HG02759 (cell line): ENCODE results near the gene UBE2U.
A peak's percentile ranks its signal among the peaks of the same experiment; 100 is the strongest.
"Not testable (repeated sequence)": the region's sequence is repeated elsewhere in the genome, so short reads cannot be mapped to it uniquely, and the experiment has no call there.

Experiments
- ATAC-seq: cut with Tn5 transposase; IDR thresholded peaks from one replicate; pipeline ENCODE4 v1.9.1; 2021; ENCODE audit warnings: mild to moderate bottlenecking, moderate library complexity; ENCODE audit not compliant: unreplicated experiment

The UBE2U gene

DNA sequence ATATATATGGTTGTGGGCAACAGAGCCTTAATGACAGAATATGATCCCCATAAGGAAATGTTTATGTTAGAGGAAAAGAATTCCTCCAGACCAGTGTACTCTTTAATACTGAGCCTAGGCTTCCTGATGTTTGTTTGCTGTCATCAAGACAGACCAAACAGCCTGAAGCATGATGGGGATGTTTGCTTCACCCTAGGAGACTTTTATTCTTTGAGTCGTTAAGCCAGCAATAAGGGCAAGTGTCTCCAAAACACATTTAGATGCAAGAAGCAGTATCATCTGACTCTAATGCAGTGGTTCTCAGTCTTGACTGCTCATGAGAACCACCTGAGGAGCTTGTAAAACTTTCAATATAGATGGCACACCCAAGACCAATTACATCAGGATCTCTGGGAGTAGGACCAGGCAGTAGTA lies 33.1 kb downstream of the UBE2U start:
- no peak for ATAC-seq

DNA sequence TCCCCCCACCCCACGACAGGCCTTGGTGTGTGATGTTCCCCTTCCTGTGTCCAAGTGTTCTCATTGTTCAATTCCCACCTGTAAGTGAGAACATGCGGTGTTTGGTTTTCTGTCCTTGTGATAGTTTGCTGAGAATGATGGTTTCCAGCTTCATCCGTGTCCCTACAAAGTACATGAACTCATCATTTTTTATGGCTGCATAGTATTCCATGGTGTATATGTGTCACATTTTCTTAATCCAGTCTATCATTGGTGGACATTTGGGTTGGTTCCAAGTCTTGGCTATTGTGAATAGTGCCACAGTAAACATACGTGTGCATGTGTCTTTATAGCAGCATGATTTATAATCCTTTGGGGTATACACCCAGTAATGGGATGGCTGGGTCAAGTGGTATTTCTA lies 36.1 kb downstream of the UBE2U start:
- ATAC-seq = not testable (repeated sequence)

DNA sequence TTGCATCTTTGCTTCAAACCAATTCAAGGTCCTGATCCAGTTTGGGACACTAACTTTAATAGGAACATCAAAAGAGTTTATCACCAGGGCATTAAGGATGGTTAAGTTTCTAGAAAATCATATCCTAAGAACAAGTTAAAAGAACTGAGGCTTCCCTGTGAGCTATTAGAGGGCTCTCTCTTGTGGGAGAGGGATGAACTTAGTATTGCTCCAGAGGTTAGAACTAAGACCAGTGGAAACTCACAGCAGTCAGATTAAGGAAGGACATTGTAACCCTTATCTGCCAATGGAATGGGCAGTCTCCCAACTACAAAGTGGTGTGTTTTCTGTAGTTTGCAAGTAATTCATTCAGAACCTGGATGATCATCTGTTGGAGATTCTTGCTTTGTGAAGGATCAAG lies 36.8 kb downstream of the UBE2U start:
- no peak for ATAC-seq

DNA sequence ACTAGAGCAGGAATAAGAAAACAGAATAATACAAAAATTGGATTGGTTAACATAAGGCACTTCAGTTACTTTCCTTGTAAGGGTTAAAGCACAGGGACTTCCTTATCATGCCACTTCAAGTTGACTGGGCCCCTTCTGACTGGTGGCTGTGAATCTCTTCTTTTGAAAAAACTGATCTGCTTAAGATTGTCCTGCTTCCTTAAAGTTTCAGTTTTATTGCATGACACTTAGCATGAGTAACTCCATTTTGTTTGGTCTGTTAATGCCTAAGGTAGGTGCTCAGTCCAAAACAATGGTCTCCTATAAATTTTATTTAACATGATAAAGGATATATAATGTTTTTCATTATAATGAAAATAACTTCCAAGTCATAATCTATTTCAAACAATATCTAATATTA lies 37.6 kb downstream of the UBE2U start:
- ATAC-seq = no peak

DNA sequence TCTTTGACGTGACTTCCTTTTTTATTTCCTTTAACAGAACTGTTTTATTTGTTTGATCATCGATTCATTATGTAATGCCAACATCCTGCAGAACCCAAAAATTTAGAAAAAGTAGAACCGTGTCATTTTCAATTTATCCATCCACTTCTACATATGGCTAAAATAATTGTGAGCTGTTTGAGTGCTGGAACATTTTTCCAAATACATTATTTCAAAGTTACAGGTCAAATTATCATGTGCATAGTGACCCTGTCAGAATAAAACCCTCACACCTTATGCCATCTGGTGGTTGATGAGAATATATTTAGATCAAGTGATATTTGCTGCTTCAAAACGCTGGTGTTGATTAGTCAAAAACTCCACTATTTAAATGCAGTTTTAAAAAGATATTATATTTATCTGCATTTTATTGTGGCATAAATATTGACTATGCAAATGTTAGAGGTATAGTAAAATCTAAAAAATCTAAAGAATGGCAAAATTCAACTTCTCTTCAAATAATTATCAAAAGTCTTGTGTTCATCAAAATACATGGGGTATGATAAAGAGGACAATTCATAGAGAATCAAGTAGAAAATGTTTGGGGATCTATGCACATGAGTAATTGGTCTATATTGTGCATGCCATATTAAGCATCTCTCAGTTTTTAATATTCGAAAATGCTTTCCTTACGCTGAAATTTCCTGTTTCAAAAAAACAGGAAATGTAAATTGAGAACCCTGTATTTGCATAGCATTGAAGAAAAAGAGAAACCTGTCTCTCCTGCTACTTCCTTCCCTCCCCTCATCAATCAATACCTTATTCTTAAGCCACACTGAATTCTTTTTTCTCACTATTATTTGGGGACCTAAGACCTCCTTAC lies 39.7 kb downstream of the UBE2U start:
- no peak for ATAC-seq

DNA sequence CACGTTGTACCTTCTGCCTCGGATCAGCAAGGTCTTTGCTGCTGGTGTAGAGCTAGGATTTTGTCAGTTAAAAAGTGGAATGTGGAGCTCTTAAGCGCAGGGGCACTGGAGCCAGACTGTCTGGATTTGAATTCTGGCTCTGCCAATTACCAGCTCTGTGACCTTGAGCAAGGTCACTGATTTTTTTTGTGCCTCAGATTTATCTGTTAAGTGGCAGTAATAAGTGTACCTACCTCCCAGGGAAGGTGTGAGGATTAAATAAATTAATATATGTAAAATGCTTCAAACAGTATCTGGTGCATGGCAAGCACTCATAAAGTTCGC lies 40.3 kb downstream of the UBE2U start:
- no peak for ATAC-seq

DNA sequence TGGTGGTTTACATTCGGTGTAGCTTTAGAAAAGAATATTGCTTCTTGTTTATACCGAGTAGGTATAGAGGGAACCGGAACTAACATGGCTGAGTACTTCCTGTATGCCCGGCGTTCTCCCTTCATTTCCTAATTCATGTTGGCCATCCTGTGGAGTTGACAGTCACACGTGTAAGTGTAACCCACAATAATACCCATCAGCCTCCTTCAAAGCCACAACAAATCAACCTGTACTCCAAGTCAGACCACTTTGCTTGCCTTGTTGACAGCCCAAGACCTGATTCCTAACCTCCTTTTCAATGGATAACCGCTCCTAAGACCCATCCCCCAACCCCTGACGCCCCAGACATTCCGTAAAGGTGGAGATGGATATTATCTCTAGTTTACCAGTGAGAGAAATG lies 42.1 kb downstream of the UBE2U start:
- ATAC-seq = no peak

DNA sequence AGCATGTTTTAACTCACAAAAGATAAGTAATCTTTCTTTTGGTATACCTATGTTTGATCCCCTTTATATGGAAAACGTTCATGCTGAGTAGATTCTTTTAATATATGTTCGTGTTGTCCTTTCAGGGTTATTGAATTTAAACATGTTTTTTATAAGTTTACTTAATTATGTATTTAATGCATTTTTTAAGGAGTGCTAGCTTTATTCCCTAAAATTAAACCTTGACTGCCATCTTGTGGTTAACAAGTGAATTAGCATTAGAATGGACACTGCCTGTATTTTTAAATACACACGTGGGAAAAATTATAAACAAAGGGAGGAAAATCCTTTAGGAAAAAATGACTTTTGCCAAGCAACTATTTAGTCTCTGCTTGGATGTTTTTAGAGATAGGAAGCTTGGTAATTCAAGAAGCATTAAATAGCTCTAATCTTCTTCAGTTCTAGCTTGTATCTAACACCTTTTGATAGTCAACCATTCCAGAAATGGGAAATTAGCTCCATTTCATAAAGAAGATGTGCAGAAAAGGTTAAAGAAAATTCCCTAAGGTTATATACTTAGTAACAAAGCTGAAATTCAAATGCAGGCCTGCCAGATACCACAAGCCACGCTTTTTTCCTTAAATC lies 43.0 kb downstream of the UBE2U start:
- ATAC-seq = no peak

DNA sequence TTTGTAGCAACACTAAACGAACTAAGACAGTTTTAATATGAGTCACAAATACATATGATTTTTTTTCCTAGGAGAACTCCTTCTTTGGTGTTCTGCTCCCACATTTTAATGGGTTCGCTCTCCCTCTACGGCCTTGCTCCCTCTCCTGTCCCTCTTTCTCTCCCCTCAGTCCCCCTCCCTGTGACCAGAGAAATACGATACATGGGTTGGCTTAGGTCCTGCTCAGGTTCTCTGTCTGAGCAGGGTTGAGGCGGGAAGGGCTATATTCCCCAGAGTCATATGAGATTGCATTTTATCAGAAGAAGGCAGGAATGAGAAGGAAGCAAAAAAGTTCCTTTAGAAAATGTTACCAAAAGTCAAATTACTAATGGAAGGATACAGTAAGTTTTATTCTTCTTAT lies 44.6 kb downstream of the UBE2U start:
- ATAC-seq = no peak

DNA sequence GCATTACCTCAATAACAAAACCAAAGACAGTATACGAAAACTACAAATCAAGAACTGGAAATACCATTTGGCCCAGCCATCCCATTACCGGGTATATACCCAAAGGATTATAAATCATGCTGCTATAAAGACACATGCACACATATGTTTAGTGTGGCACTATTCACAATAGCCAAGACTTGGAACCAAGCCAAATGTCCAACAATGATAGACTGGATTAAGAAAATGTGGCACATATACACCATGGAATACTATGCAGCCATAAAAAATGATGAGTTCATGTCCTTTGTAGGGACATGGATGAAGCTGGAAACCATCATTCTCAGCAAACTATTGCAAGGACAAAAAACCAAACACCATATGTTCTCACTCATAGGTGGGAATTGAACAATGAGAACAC lies 47.0 kb downstream of the UBE2U start:
- ATAC-seq = not testable (repeated sequence)

DNA sequence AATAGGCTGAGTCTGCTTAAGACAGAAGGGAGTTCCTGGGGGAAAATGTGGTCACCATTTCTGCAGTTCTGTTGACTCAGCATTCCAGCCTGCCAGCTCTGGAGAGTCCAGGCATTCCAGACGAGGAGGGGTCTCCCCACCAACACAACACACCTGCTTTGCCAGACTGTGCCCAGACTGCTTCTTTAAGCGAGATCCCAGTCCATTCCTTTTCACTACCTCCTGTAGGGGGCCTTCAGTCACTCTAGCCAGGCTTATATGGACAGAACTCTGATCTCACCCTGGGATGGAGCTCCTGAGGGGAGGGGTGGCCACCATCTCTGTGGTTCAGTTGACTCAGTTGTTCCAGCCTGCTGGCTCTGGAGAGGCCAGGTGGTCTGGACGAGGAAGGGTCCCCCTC lies 48.5 kb downstream of the UBE2U start:
- ATAC-seq = no peak

DNA sequence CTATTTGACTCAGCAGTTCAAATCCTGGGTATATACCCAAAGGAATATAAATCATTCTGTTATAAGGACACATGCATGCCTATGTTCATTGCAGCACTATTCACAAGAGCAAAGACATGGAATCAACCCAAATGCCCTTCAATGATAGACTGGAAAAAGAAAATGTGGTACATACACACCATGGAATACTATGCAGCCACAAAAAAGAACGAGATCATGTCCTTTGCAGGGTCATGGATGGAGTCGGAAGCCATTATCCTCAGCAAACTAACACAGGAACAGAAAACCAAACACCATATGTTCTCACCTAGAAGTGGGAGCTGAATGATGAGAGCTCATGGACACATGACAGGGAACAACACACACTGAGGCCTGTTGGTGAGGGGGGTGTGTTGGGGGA lies 53.8 kb downstream of the UBE2U start:
- not testable (repeated sequence) for ATAC-seq

DNA sequence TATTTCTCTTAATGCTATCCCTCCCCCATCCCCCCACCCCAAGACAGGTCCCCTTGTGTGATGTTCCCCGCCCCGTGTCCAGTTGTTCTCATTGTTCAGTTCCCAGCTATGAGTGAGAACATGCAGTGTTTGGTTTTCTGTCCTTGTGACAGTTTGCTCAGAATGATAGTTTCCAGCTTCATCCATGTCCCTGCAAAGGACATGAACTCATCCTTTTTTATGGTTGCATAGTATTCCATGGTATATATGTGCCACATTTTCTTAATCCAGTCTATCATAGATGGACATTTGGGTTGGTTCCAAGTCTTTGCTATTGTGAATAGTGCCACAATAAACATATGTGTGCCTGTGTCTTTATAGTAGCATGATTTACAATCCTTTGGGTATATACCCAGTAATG lies 55.0 kb downstream of the UBE2U start:
- ATAC-seq = not testable (repeated sequence)

DNA sequence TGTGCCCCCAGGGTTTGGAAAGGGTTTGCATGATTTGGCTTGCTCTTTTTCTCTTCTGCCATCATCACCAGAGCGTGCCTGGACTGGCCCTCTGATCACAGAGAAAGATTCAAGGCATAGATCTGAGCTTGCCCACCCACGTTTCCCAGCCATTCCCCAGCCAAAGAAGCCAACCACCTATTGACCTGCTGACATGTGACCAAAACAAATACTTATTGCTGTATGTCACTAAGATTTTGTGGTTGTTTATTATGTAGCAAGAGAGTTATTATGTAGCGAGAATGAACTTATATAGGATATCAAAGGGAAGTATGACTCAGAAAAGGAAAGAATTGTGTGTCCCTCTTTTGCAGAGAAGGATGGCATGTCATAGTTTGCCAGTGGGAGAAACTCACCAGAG lies 59.9 kb downstream of the UBE2U start:
- ATAC-seq = no peak

DNA sequence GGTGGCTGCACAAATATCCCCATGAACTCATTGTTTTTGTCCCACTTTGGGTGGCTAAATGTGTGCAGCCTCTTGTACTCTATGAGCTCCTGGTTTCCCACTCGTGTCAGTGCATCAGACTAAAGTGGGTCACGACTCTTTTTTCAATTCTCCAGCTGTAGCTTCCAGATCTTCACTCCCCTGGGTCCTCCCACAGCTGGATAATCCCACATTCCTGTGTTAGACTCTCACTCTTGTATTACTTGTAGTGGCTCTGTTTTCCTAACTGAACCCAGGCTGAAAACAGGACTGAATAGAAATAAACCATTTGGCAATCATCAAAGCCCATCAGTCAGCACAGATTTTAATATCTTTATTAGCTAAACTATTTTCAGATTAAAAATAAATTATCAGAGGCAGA lies 60.4 kb downstream of the UBE2U start:
- no peak for ATAC-seq

DNA sequence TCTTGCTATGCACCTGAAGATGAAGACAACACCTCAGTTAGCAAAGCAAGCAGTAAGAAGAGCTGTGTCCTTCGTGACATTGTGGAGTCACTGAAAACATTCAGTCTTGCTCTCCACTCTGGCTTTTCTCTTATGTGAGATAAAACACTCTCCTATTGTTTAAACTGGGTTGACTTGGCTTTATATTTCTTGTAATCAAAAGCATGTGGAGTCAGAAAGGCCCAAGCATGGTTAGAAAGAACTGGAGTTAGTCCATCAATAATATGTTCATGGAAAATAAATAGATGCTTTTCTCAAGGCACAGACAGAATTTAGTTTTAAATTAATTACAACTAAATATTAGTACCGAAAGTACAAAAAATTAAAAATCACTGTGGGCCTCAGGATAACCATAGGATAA lies 61.7 kb downstream of the UBE2U start:
- no peak for ATAC-seq

DNA sequence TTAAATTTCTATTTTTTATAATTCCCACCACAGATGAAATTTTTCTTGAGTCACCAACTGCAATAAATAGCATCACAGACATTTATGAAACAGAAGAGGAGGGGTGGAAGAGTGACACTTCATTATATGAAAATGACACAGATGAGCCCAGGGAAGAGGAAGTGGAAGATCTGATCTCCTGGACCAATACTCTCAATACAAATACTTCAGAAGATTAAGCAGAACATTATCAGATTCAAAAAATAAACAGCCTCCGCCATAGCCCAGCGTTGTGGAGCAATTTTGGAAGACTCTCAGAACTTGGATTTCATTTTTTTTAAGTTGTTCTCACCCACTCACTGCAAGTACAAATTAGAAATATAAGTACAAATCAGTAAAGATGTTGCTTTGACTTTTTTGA lies 63.6 kb downstream of the UBE2U start:
- no peak for ATAC-seq

DNA sequence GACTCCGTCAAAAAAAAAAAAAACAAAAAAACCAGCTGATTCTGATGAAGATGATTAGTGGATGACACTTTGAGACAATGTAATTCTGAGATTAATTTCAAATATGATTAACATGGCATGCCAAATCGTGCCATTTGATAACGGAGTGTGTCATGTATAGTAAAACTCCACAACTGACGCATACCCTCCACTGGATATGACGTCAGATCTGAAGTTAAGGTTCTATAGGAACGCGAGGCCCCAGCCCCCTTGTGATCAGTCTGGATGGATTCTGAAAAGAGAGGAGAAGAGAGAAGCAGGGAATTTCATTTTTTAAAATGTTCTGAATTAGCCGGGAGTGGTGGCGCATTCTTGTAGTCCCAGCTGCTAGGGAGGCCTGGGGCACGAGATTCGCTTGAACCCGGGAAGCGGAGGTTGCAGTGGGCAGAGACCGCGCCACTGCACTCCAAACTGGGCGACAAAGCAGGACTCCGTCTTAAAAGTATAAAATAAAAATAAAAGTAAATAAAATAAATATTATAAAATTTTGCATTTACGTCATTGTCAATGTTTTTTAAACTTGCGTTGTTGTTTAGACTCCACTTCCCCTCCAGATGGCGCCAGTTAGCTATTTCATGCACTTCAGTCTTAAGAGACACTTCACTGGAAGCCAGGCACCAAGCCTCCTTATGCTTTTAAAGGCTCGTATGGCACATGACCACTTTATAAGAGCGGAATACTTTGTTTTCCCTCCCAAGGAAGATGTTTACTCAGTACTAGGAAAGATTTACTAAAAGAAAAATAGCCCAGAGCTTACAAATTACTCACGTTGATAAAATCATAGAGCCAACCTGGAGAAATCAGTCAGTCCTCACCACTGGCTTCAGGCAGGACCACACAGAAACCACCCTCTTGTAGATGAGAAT lies 65.5 kb downstream of the UBE2U start:
- ATAC-seq = peak; percentile 71

DNA sequence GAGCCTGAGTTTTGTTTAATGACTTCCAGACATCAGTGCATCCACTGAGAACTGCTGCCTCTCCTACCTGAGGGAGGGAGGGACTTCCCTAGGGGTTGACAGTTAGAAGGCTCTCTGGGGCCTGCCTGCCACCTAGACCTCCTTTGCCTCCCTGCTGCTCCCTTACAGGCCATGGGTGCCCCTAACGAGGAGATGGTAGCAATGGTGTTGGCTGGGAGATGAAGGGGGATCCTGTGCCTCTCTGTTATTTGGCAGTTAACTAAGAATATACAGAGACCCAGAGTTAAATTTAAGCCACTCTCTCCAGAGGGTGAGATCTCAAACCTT lies 66.1 kb downstream of the UBE2U start:
- no peak for ATAC-seq

DNA sequence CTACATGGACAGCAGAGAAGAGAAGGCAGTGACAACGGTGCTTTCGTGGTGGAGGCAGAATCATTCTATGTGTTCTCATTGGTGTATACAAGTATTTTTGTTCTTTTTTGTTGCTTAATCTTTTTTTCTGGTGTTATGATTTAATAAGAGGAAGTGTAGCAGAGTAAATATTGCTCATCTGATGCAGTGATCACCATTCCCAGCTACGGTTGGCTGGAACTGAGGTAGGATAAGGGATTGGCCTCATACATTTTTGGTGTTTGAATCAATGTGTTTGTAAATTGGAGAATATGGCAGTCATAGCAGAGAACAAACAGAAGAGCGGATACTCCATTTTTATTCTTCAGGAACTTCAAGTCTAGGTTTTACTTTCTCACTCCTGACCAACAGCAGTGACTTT lies 76.6 kb downstream of the UBE2U start:
- ATAC-seq = no peak

DNA sequence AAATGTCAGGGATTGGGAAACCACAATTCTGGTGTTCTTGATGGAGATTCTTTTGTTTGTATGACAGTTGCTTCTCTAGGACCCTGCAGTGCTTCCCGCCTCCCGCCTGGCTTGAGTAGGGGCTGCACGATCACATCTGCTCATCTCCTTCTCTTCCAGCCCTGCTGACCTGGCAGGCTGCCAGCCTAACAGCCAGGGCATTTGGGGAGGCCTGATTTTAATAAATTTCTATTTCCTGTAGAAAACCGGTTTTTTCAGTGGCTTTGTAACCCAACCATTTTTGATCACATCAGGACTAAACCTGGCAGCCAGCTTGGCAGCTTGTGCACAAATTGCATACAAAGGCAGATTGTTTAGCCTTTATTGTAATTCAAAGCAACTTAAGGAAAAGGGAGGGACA lies 78.9 kb downstream of the UBE2U start:
- no peak for ATAC-seq

DNA sequence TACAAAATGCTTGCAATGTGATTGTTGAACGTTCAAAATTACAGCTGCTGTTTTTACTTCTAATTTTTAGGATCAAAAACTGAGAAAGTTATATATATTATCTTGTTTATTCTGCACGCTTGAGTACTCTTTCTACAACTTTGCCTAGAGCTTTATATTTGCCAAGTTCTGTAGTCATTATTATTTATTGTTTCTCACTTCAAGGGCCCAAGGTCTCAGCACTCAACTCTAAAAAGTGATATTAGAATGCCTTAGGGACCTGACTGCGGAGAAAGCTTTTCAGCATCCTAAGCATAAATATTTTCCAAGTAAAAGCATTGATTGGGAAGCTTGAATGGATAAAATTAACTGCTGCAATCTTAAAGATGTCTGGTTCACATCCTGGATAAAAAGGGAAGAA lies 83.6 kb downstream of the UBE2U start:
- no peak for ATAC-seq
